CD4-positive, alpha-beta T cell (primary cell): ENCODE measurements around the gene CORO1A. TPM values are rescaled to one million over a fixed set of nuclear protein-coding genes. Genes with fewer than 3 reads are reported as not detected.

Experiments
- ATAC-seq: fragments of 200-7000 bp; cut with Tn5 transposase; one replicate; pipeline ENCODE4 v1.10.0; 2022; ENCODE audit warnings: mild to moderate bottlenecking; ENCODE audit not compliant: poor library complexity
- CTCF ChIA-PET: fragments of 350-600 bp; sonication (Branson Sonifier 250); formaldehyde crosslinking; loops from one replicate; lab custom pipeline; 2021; ENCODE audit warnings: antibody characterized with exemption, inconsistent platforms; lab: Charles Lee
- POLR2A ChIA-PET: fragments of 350-600 bp; sonication (Branson Sonifier 250); formaldehyde crosslinking; loops from one replicate; lab custom pipeline; 2021; ENCODE audit warnings: antibody characterized with exemption, inconsistent platforms; lab: Charles Lee
- DNase-seq, 14 experiments: peaks; one replicate each; pipeline ENCODE4 v3.0.0-alpha.2; 2013 to 2020; ENCODE audit warnings: mixed read lengths in 2 of 14
- H3K27ac ChIP-seq, 2 donors: one replicate each; pipeline versions ENCODE4 v1.5.1 to v1.7.0; 2013; ENCODE audit warnings: low read length in 2 of 2, low read depth in 1 of 2, mild to moderate bottlenecking in 1 of 2
- H3K27me3 ChIP-seq, 2 experiments: 1 replicate in 1 of 2; 2 replicates in 1 of 2; pipeline versions ENCODE4 v1.6.1 to v1.7.0; 2013; ENCODE audit warnings: low read length in 2 of 2, control low read depth in 1 of 2, mild to moderate bottlenecking in 1 of 2, moderate library complexity in 1 of 2; ENCODE audit not compliant: insufficient read depth in 2 of 2, control insufficient read depth in 1 of 2
- H3K36me3 ChIP-seq: one replicate; pipeline ENCODE4 v1.6.1; 2013; ENCODE audit warnings: low read length, control low read depth; ENCODE audit not compliant: insufficient read depth
- H3K4me1 ChIP-seq: one replicate; pipeline ENCODE4 v1.6.1; 2013; ENCODE audit warnings: low read length, control low read depth; ENCODE audit not compliant: insufficient read depth
- H3K4me3 ChIP-seq: one replicate; pipeline ENCODE4 v1.5.1; 2013; ENCODE audit warnings: mild to moderate bottlenecking, low read length, moderate library complexity
- H3K9me3 ChIP-seq, 2 experiments: 1 replicate in 1 of 2; 2 replicates in 1 of 2; pipeline versions ENCODE4 v1.6.1 to v1.7.0; 2013; ENCODE audit warnings: low read length in 2 of 2, mild to moderate bottlenecking in 2 of 2, control low read depth in 1 of 2, moderate library complexity in 1 of 2; ENCODE audit not compliant: control insufficient read depth in 1 of 2, insufficient read depth in 1 of 2
- H3K27ac Mint-ChIP-seq: one replicate; pipeline ENCODE4 v1.8.0; 2020; ENCODE audit warnings: mixed read lengths
- H3K27me3 Mint-ChIP-seq: one replicate; pipeline ENCODE4 v1.8.0; 2021; ENCODE audit warnings: mixed read lengths
- H3K36me3 Mint-ChIP-seq: one replicate; pipeline ENCODE4 v1.8.0; 2021; ENCODE audit warnings: low read depth, mixed read lengths
- H3K4me1 Mint-ChIP-seq: one replicate; pipeline ENCODE4 v1.8.0; 2021; ENCODE audit warnings: low read depth, mixed read lengths
- H3K4me3 Mint-ChIP-seq: one replicate; pipeline ENCODE4 v1.8.0; 2020; ENCODE audit warnings: mild to moderate bottlenecking, mixed read lengths
- H3K9me3 Mint-ChIP-seq: one replicate; pipeline ENCODE4 v1.8.0; 2020; ENCODE audit warnings: mixed read lengths
- intact Hi-C, 2 experiments: fragments of 100-400 bp; cut with DNase I in 1 of 2; cut with micrococcal nuclease in 1 of 2; formaldehyde crosslinking; loops; one replicate each; pipeline versions ENCODE4 v1.15.1 to v1.9.0; 2023 to 2025; cut with DNase I, micrococcal nuclease
- total RNA-seq, 174 experiments: library from RNA in 2 of 174; stranded (reverse) in 2 of 174; gene quantifications; one replicate each; pipeline ENCODE4 v1.2.3 and lab custom pipeline; 2021 to 2026
- TF ChIP-seq, protein P1 (sequence below): fragments of 200-600 bp; IDR thresholded peaks from one replicate; pipeline ENCODE4 v1.8.0; 2022; ENCODE audit warnings: antibody characterized with exemption, mild to moderate bottlenecking

Gene CORO1A
- total RNA-seq, 2 experiments from 2014 or later: 411 to 416 TPM

DNA sequence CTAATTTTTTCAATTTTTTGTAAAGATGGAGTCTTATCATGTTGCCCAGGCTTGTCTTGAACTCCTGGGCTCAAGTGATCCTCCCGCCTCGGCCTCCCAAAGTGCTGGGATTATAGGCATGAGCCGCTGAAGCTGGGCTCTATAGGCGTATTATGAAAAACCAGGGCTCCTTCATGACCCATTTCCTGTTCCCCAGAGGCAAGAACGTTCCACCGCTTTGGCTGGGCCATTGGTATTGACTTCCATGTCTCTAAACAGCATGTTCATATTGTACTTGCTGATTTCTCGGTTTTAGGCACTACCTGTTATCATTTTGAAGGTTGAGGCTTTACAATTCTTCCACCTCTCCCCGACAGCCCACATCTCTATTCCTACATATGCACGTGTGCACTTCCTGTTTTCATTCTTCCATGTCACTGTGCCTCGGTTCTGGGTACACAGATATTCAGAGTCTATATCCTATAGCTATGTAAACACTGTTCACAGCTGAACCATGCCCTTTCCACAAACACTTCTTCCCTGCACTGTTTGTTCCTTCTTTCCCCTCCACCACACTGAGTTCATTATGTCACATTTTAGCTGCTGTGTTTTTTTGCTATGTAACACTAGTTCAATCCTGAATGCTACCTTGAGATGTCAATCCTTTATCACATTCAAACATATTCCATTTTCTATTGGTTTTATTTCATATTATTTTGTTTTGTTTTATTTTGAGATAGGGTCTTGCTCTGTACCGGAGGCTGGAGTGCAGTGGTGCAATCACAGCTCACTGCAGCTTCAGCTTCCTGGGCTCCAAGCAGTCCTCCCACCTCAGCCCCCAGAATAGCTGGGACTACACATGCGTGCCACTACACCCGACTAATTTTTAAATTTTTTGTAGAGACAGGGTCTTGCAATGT, 43.6 kb upstream of the CORO1A start:
- H3K4me3 Mint-ChIP-seq: peak overlapping the region; percentile 32
- CTCF ChIA-PET: interaction anchor here (1.4 kb wide), 1 partner anchor 48 kb away, joined by 4 read pairs; the partner anchor contains the start of gene TBX6

DNA sequence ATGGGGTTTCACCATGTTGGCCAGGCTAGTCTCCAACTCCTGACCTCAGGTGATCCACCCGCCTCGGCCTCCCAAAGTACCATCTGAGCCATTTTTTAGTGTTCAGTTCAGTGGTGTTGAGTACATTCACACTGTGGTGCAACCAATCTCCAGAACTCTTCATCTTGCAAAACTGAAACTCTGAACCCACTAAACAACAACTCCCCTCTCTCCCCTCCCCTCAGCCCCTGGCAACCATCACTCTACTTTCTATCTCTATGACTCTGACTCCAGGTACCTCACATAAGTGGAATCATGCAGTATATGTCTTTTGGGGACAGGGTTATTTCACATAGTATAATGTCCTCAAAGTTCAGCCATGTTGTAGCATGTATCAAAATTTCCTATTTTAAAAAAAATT, 41.7 kb upstream of the CORO1A start:
- H3K27ac Mint-ChIP-seq: peak overlapping the region; percentile 39
- no peaks in the 10 kb centered on the region for H3K36me3 Mint-ChIP-seq
- Histone ChIP-seq H3K27me3 (no peaks in the 10 kb centered on the region), H3K4me3 (no peak overlapping the region), H3K9me3 (no peaks in the 10 kb centered on the region), H3K36me3 (no peaks in the 10 kb centered on the region), H3K4me1 (peaks cover 20% of the 10 kb centered on the region), H3K27ac (no peak overlapping the region)
- DNase-seq: no peak
- H3K27me3 Mint-ChIP-seq: no peaks in the 10 kb centered on the region
- no peak for ATAC-seq
- CTCF ChIA-PET: no interaction called here
- H3K9me3 Mint-ChIP-seq: no peaks in the 10 kb centered on the region
- intact Hi-C loops: no loop called here
- peaks cover 22% of the 10 kb centered on the region for H3K4me1 Mint-ChIP-seq
- POLR2A ChIA-PET: interaction anchor here (1.2 to 1.8 kb wide), 2 partner anchors 42 to 51 kb away, joined by 3 to 11 read pairs; partner anchors contain the start of gene CORO1A
- H3K4me3 Mint-ChIP-seq: no peak overlapping the region
- TF ChIP-seq, protein P1, sequence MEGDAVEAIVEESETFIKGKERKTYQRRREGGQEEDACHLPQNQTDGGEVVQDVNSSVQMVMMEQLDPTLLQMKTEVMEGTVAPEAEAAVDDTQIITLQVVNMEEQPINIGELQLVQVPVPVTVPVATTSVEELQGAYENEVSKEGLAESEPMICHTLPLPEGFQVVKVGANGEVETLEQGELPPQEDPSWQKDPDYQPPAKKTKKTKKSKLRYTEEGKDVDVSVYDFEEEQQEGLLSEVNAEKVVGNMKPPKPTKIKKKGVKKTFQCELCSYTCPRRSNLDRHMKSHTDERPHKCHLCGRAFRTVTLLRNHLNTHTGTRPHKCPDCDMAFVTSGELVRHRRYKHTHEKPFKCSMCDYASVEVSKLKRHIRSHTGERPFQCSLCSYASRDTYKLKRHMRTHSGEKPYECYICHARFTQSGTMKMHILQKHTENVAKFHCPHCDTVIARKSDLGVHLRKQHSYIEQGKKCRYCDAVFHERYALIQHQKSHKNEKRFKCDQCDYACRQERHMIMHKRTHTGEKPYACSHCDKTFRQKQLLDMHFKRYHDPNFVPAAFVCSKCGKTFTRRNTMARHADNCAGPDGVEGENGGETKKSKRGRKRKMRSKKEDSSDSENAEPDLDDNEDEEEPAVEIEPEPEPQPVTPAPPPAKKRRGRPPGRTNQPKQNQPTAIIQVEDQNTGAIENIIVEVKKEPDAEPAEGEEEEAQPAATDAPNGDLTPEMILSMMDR: no peak

More for the DNA sequence above, 43.6 kb upstream of the CORO1A start:
- TF ChIP-seq, protein P1: no peak
- Mint-ChIP-seq H3K9me3 (no peaks in the 10 kb centered on the region), H3K4me1 (peaks cover 22% of the 10 kb centered on the region), H3K27me3 (no peaks in the 10 kb centered on the region), H3K36me3 (no peaks in the 10 kb centered on the region), H3K27ac (peak overlapping the region; percentile 70)
- intact Hi-C loops: no loop called here
- H3K4me3 ChIP-seq: no peak overlapping the region
- ATAC-seq (peak; percentile 24), DNase-seq (peak in 2 of 14 experiments; percentile 25 to 38)
- no peaks in the 10 kb centered on the region for H3K36me3 ChIP-seq
- POLR2A ChIA-PET: interaction anchor here (0.5 to 2.2 kb wide), 8 partner anchors 44 to 418 kb away, joined by 3 to 15 read pairs (median 3); partner anchors contain the start of genes ALDOA, CORO1A, YPEL3 and ZNF764
- H3K4me1 ChIP-seq: peaks cover 20% of the 10 kb centered on the region
- peak overlapping the region in 1 of 2 donors; percentile 19 for H3K27ac ChIP-seq
- H3K27me3 ChIP-seq: no peaks in the 10 kb centered on the region
- no peaks in the 10 kb centered on the region for H3K9me3 ChIP-seq

DNA sequence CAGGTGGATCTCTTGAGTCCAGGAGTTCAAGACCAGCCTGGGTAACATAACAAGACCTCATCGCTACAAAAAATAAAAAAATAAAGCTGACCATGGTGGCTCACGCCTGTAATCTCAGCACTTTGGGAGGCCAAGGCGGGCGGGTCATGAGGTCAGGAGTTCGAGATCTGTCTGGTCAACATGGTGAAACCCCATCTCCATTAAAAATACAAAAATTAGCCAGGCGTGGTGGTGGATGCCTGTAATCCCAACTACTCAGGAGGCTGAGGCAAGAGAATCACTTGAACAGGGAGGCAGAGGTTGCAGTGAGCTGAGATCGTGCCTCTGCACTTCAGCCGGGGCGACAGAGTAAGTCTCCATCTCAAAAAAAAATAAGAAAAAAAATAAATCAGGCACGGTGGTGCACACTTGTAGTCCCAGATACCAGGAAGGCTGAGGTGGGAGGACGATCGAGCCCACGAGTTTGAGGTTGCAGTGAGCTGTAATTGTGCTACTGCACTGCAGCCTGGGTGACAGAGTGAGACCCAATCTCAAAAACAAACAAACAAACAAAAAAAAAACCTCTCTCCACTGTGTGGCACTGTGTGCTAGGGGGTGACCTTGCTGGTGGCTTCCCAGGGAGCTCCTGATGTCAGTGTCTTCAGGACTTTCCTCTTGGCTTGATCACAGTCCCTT, 40.6 kb upstream of the CORO1A start:
- CTCF ChIA-PET: interaction anchor here (0.5 to 1.6 kb wide), 8 partner anchors 19 to 333 kb away, joined by 3 to 6 read pairs (median 3); partner anchors contain the start of genes MAPK3 and TBX6
- POLR2A ChIA-PET: interaction anchor here (0.7 to 1.8 kb wide), 7 partner anchors 19 to 77 kb away, joined by 3 to 13 read pairs (median 3); partner anchors contain the start of genes ALDOA and CORO1A
- Mint-ChIP-seq H3K27ac (peak overlapping the region; percentile 69), H3K4me1 (peaks cover 15% of the 10 kb centered on the region), H3K4me3 (no peak overlapping the region), H3K36me3 (no peaks in the 10 kb centered on the region), H3K9me3 (no peaks in the 10 kb centered on the region), H3K27me3 (no peaks in the 10 kb centered on the region)
- no peaks in the 10 kb centered on the region for H3K9me3 ChIP-seq
- TF ChIP-seq, protein P1: peak; percentile 28
- DNase-seq (peak in 6 of 14 experiments; percentile 9 to 66 (median 43)), ATAC-seq (peak; percentile 56)
- no peak overlapping the region for H3K27ac ChIP-seq
- no peaks in the 10 kb centered on the region for H3K27me3 ChIP-seq
- peaks cover 20% of the 10 kb centered on the region for H3K4me1 ChIP-seq
- intact Hi-C loops: no loop called here
- no peak overlapping the region for H3K4me3 ChIP-seq
- no peaks in the 10 kb centered on the region for H3K36me3 ChIP-seq
